NOMO-1 (cell line): ENCODE results near the gene GRID1.

ENCODE experiments used
- DNase-seq, 2 experiments: peaks; one replicate each; lab custom pipeline; 2025; ENCODE audit not compliant: unreplicated experiment in 2 of 2; lab: John Stamatoyannopoulos, UW

GRID1 gene

GRCh38 chr10:86160890-86161585 lies 205.6 kb downstream of the GRID1 start:
- no peak for DNase-seq

GRCh38 chr10:86159797-86160196 lies 206.8 kb downstream of the GRID1 start:
- DNase-seq = no peak

- no peak for DNase-seq
Observed at GRCh38 chr10:86155054-86155921, 211.3 kb downstream of the GRID1 start.

- no peak for DNase-seq
Observed at GRCh38 chr10:86153751-86154150, 212.8 kb downstream of the GRID1 start.

- no peak for DNase-seq
Observed at GRCh38 chr10:86152911-86153310, 213.7 kb downstream of the GRID1 start.

- no peak for DNase-seq
Observed at GRCh38 chr10:86152354-86152753, 214.2 kb downstream of the GRID1 start.

- DNase-seq = no peak
Observed at GRCh38 chr10:86151613-86152012, 215.0 kb downstream of the GRID1 start.

- DNase-seq = no peak
Observed at GRCh38 chr10:86149257-86149656, 217.3 kb downstream of the GRID1 start.

- no peak for DNase-seq
Observed at GRCh38 chr10:86148117-86148516, 218.5 kb downstream of the GRID1 start.

- no peak for DNase-seq
Observed at GRCh38 chr10:86144301-86144700, 222.3 kb downstream of the GRID1 start.

- no peak for DNase-seq
Observed at GRCh38 chr10:86141896-86142295, 224.7 kb downstream of the GRID1 start.

- no peak for DNase-seq
Observed at GRCh38 chr10:86139066-86139657, 227.4 kb downstream of the GRID1 start.

GRCh38 chr10:86138551-86139065 lies 228.0 kb downstream of the GRID1 start:
- no peak for DNase-seq

GRCh38 chr10:86137561-86137960 lies 229.0 kb downstream of the GRID1 start:
- DNase-seq = no peak

GRCh38 chr10:86136934-86137333 lies 229.7 kb downstream of the GRID1 start:
- no peak for DNase-seq

GRCh38 chr10:86135191-86135590 lies 231.4 kb downstream of the GRID1 start:
- no peak for DNase-seq

- DNase-seq = no peak
Observed at GRCh38 chr10:86130737-86131475, 235.7 kb downstream of the GRID1 start.

GRCh38 chr10:86130041-86130440 lies 236.6 kb downstream of the GRID1 start:
- no peak for DNase-seq

- no peak for DNase-seq
Observed at GRCh38 chr10:86128360-86128759, 238.2 kb downstream of the GRID1 start.

GRCh38 chr10:86127274-86127819 lies 239.2 kb downstream of the GRID1 start:
- no peak for DNase-seq
